ENCODE measurements around the gene UMOD.

UMOD gene

DNA sequence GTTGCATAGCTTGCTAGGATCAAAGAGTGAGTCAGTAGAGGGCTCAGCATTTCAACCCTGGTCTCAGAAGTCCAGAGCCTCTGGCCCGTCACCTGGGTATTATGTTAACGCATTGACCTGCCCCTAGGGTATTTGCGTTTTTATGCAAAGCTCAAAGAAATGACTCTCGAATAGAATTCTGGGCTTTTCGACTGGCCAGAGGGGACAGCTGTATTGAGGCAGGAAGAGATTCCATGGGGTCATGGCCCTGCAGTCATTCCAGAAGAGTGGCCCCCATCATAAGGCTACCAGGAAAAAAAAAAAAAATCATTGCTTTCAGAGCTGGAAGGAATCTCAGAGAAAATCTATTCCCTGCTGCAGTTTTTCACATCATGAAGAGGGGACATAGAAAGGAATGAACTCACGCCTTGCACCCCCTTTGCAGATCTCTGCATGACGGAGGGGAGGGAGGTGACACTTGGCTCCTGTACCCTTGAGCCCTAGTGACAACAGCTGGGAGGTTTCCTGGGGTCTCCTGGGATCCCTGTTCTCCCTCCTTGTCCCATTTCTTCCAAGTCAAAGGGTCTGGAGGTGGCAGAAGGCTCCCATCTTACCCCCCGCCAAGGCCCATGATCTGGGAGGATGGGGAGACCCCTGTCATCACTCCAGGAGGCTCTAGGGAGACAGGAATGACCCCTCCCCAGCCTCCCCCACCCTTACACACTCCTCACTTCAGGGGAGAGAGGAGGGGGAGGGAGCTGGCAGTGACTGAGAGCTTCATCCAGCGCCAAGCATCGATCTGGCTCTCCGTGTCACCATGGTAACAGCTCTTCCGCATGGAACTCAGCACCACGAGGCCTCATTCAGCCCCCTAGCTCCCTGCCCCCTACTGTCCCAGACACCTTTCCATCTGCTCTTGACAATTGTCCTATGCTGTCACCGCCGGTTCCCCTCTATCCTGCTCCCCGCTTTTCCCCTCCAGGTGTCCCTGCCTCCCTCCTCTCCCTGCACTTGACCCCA, 61.0 kb downstream of the UMOD start:
- H3K4me3 ChIP-seq (ENCODE audit: low read depth, low read length) = no peak overlapping the region
- TF ChIP-seq, protein P1, sequence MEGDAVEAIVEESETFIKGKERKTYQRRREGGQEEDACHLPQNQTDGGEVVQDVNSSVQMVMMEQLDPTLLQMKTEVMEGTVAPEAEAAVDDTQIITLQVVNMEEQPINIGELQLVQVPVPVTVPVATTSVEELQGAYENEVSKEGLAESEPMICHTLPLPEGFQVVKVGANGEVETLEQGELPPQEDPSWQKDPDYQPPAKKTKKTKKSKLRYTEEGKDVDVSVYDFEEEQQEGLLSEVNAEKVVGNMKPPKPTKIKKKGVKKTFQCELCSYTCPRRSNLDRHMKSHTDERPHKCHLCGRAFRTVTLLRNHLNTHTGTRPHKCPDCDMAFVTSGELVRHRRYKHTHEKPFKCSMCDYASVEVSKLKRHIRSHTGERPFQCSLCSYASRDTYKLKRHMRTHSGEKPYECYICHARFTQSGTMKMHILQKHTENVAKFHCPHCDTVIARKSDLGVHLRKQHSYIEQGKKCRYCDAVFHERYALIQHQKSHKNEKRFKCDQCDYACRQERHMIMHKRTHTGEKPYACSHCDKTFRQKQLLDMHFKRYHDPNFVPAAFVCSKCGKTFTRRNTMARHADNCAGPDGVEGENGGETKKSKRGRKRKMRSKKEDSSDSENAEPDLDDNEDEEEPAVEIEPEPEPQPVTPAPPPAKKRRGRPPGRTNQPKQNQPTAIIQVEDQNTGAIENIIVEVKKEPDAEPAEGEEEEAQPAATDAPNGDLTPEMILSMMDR (IDR thresholded peaks at IDR 0.05; ENCODE audit: insufficient read depth, low read length, missing control alignments) = no peak
- CTCF ChIA-PET = interaction anchor here (1.1 kb wide), 1 partner anchor 9 kb away, joined by 4 read pairs; no protein-coding TSS in a partner anchor
- DNase-seq (ENCODE audit: low read depth, low spot score) = no peak
- POLR2A ChIA-PET = no interaction called here

DNA sequence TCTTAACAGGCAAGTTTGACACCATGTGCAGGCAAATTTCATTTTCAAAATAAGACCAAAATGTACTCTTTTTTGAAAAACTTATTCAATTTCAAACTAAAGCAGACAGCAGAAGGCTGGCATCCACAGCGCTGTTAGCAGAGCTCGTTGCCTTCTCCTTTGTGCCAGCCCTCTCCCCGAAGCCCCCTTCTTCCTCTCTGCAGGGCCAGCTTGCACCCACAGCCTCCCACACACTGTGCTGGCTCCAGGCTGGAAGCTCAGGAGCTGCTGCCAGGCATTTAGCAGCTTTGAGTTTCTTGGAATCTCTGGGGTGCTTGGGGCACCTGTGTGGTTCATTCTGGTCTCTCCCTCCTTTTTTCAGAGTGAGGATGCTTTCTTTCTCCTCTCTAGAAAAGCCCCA, 62.9 kb downstream of the UMOD start:
- H3K4me3 ChIP-seq (ENCODE audit: low read depth, low read length) = no peak overlapping the region
- ChIA-PET POLR2A (no interaction called here), CTCF (no interaction called here)
- no peak for DNase-seq (ENCODE audit: low read depth, low spot score)
- TF ChIP-seq, protein P1 (IDR thresholded peaks at IDR 0.05; ENCODE audit: insufficient read depth, low read length, missing control alignments) = no peak

DNA sequence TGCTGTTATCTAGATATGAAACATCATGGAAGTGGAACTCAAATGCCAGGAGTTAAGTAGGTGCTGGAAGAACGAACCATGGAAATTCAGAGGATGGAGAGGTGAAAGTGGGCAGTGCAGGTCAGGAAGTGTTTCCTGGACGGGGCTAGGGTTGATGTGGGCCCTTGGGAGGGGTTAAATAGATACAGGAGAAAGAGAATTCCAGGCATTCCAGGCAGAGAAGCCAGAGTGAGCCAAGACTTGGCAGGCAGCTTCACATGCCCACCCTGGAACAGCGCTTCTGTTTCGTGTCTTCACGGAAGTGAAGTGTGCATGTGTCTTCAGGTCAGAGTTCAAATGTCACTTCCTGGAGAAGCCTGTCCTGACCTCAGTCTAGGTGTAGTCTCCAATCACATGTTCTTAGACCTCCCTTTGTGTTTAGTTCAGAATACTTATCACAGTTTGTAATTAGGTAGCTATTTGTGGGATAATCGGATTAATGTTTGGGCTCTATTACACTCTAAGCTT, 66.5 kb downstream of the UMOD start:
- TF ChIP-seq, protein P1 (IDR thresholded peaks at IDR 0.05; ENCODE audit: insufficient read depth, low read length, missing control alignments) = no peak
- no peak overlapping the region for H3K4me3 ChIP-seq (ENCODE audit: low read depth, low read length)
- ChIA-PET CTCF (no interaction called here), POLR2A (no interaction called here)
- no peak for DNase-seq (ENCODE audit: low read depth, low spot score)
